Tibial artery (tissue), 4 donors: Measurements from ENCODE around the gene LIPC.

Source experiments
- DNase-seq, 2 donors: peaks; one replicate each; pipeline ENCODE4 v3.0.0-alpha.2; 2019
- H3K27ac ChIP-seq, 2 donors: fragments of 200-600 bp; sonication (generic) in 1 of 2; 1 replicate in 1 of 2; 2 replicates in 1 of 2; pipeline ENCODE4 v1.5.1; 2018 to 2019; ENCODE audit warnings: mild to moderate bottlenecking in 1 of 2
- H3K27me3 ChIP-seq, 2 donors: fragments of 200-600 bp; sonication (generic) in 1 of 2; one replicate each; pipeline versions ENCODE4 v1.5.1 to v1.6.0; 2016 to 2019
- H3K36me3 ChIP-seq, 3 donors: fragments of 200-600 bp; sonication (generic) in 2 of 3; one replicate each; pipeline ENCODE4 v1.5.1; 2016 to 2019; ENCODE audit warnings: mild to moderate bottlenecking in 2 of 3
- H3K4me1 ChIP-seq, 4 donors: fragments of 200-600 bp; sonication (generic) in 2 of 4; 1 replicate in 3 of 4; 2 replicates in 1 of 4; pipeline ENCODE4 v1.5.1; 2016 to 2019
- H3K4me3 ChIP-seq, 2 donors: fragments of 200-600 bp; sonication (generic) in 1 of 2; 1 replicate in 1 of 2; 2 replicates in 1 of 2; pipeline ENCODE4 v1.5.1; 2018 to 2019; ENCODE audit warnings: mild to moderate bottlenecking in 2 of 2
- H3K9me3 ChIP-seq, 3 donors: fragments of 200-600 bp; sonication (generic) in 1 of 3; one replicate each; pipeline ENCODE4 v1.5.1; 2016 to 2019
- CTCF ChIP-seq, 2 experiments: fragments of 200-600 bp in 1 of 2; fragments of 450-650 bp in 1 of 2; IDR thresholded peaks; one replicate each; pipeline ENCODE4 v1.5.1; 2017 to 2019; ENCODE audit warnings: antibody characterized with exemption in 2 of 2, mild to moderate bottlenecking in 1 of 2, moderate library complexity in 1 of 2
- intact Hi-C: fragments of 100-400 bp; cut with DNase I; formaldehyde crosslinking; loops from one replicate; pipeline ENCODE4 v1.15.0; 2023; ENCODE audit warnings: low total_unique reads

The LIPC gene

GRCh38 chr15:58490888-58491473, 59.2 kb downstream of the LIPC start:
- H3K27me3 ChIP-seq = no peaks in the 10 kb centered on the region
- DNase-seq = no peak
- H3K9me3 ChIP-seq = no peaks in the 10 kb centered on the region
- no peak overlapping the region for H3K27ac ChIP-seq
- no peak overlapping the region for H3K4me3 ChIP-seq
- intact Hi-C loops = no loop called here
- H3K4me1 ChIP-seq = peaks cover 0 to 14% (median 2%) of the 10 kb centered on the region in 4 donors
- H3K36me3 ChIP-seq = no peaks in the 10 kb centered on the region
- TF ChIP-seq CTCF (IDR thresholded peaks at IDR 0.05) = no peak

DNA sequence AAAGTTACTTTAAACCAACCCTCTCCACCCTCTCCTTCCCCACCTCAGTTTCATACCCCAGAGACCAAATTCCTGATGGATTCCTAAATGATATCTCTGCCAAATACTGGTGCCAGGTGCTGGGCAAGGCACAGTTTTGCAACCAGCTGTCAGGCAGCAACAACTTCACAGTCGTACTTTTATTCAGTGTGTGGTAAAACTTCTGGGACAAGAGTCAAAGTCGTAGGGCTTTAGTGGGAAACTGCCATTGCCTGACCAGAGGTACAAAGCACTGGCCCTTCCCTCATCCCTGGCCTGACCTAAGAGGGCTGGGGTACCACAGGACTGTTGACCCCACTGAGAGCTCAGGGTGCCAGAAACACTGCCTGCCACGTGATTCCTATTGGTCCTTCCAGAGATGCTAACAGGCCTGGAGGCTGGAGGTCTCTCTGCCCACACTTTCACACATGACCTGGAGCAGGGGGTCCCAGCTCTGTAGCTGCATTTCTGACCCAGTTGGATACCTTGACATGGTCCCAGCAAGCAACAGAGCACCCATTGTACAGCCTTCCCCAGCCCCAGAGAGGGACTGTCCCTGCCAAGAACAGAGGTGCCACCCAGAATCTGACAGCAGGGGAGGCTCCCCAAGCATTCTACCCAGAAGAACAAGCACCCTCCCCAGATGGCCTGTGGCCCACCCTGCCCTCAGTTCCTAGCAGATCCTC, 59.9 kb downstream of the LIPC start:
- Histone ChIP-seq H3K4me1 (peaks cover 0 to 14% (median 2%) of the 10 kb centered on the region in 4 donors), H3K36me3 (no peaks in the 10 kb centered on the region), H3K27ac (no peak overlapping the region), H3K9me3 (no peaks in the 10 kb centered on the region), H3K27me3 (no peaks in the 10 kb centered on the region), H3K4me3 (no peak overlapping the region)
- TF ChIP-seq CTCF (IDR thresholded peaks at IDR 0.05) = no peak
- intact Hi-C loops = no loop called here
- DNase-seq = no peak

GRCh38 chr15:58492661-58493397, 61.0 kb downstream of the LIPC start:
- intact Hi-C loops = no loop called here
- Histone ChIP-seq H3K4me3 (no peak overlapping the region), H3K36me3 (no peaks in the 10 kb centered on the region), H3K27me3 (peaks cover 0 to 9% of the 10 kb centered on the region in 2 donors), H3K27ac (no peak overlapping the region), H3K4me1 (peaks cover 0 to 14% (median 2%) of the 10 kb centered on the region in 4 donors), H3K9me3 (no peaks in the 10 kb centered on the region)
- TF ChIP-seq CTCF (IDR thresholded peaks at IDR 0.05) = no peak
- no peak for DNase-seq

DNA sequence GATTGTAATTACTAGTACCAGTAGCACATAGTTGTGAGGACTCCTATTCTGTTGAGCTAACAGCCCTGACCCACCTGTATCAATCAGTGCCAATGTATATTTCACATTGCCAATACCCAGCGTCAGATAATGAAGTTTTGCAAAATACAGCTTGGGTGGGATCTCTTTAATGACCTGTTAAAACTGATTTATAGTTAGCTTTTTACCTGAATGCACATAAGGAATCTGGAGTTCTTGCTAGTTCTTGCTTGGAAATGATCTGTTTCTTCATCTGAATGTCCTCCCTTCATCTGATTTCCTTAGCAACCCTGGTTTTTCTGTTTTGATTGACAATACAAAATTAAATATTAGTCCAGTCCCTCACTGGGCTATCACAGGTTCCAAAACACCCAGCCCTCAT, 62.8 kb downstream of the LIPC start:
- H3K36me3 ChIP-seq = no peaks in the 10 kb centered on the region
- peaks cover 0 to 9% of the 10 kb centered on the region in 2 donors for H3K27me3 ChIP-seq
- no peak overlapping the region for H3K4me3 ChIP-seq
- intact Hi-C loops = no loop called here
- H3K27ac ChIP-seq = no peak overlapping the region
- H3K4me1 ChIP-seq = peaks cover 0 to 14% (median 2%) of the 10 kb centered on the region in 4 donors
- DNase-seq = no peak
- H3K9me3 ChIP-seq = no peaks in the 10 kb centered on the region
- TF ChIP-seq CTCF (IDR thresholded peaks at IDR 0.05) = no peak

- Histone ChIP-seq H3K36me3 (no peaks in the 10 kb centered on the region), H3K27me3 (peaks cover 0 to 9% of the 10 kb centered on the region in 2 donors), H3K9me3 (no peaks in the 10 kb centered on the region), H3K27ac (no peak overlapping the region), H3K4me3 (no peak overlapping the region), H3K4me1 (peaks cover 0 to 10% (median under 1%) of the 10 kb centered on the region in 4 donors)
- intact Hi-C loops = no loop called here
- TF ChIP-seq CTCF (IDR thresholded peaks at IDR 0.05) = no peak
- DNase-seq = no peak
Measured at GRCh38 chr15:58495891-58496408, 64.2 kb downstream of the LIPC start.
